K562 (cell line): ENCODE data around the gene EPHB2. TPM values are rescaled to one million over a fixed set of nuclear protein-coding genes. Genes with fewer than 3 reads are reported as not detected.

Source experiments
- CBFA2T3 ChIP-seq: fragments of 450-650 bp; IDR thresholded peaks from 2 replicates; pipeline ENCODE4 v1.6.1; 2017
- CBX8 ChIP-seq: fragments of 200-600 bp; sonication (generic); IDR thresholded peaks from 2 replicates; pipeline ENCODE4 v1.6.1; 2012; ENCODE audit warnings: borderline replicate concordance, mixed run types, low read depth, mild to moderate bottlenecking, moderate library complexity, mixed read lengths, low read length, control low read depth, inconsistent platforms; ENCODE audit not compliant: poor library complexity, severe bottlenecking; ENCODE audit errors: extremely low read depth
- DMBX1 ChIP-seq: fragments of 250-450 bp; sonication (Bioruptor Pico); IDR thresholded peaks from 2 replicates; pipeline ENCODE4 v1.8.0; 2022; ENCODE audit warnings: inconsistent platforms, mild to moderate bottlenecking, moderate library complexity, borderline replicate concordance
- E4F1 ChIP-seq: fragments of 250-450 bp; sonication (Bioruptor Pico); IDR thresholded peaks from 2 replicates; pipeline ENCODE4 v1.5.0; 2021; ENCODE audit warnings: mild to moderate bottlenecking, borderline replicate concordance
- ELF4 ChIP-seq: fragments of 450-650 bp; formaldehyde crosslinking; IDR thresholded peaks from 2 replicates; pipeline ENCODE4 v1.4.0; 2022; ENCODE audit warnings: missing genetic modification characterization
- ESRRB ChIP-seq: fragments of 250-450 bp; sonication (Bioruptor Pico); IDR thresholded peaks from 2 replicates; pipeline ENCODE4 v1.5.0; 2020; ENCODE audit warnings: mild to moderate bottlenecking, moderate library complexity, borderline replicate concordance
- MBD2 ChIP-seq: sonication (generic); IDR thresholded peaks from 2 replicates; pipeline ENCODE4 v1.6.1; 2016; ENCODE audit warnings: low read depth, borderline replicate concordance
- NFIC ChIP-seq: fragments of 450-650 bp; IDR thresholded peaks from 2 replicates; pipeline ENCODE4 v1.6.1; 2017; ENCODE audit warnings: mild to moderate bottlenecking, inconsistent platforms
- PRDM10 ChIP-seq: fragments of 450-650 bp; IDR thresholded peaks from 2 replicates; pipeline ENCODE4 v1.6.1; 2018; ENCODE audit not compliant: partially characterized antibody
- RBM25 ChIP-seq: fragments of 200-400 bp; formaldehyde crosslinking; IDR thresholded peaks from 2 replicates; pipeline ENCODE4 v1.6.1; 2018; ENCODE audit warnings: low read length, low read depth, moderate library complexity; ENCODE audit not compliant: severe bottlenecking
- RUNX1 ChIP-seq: sonication (generic); IDR thresholded peaks from 2 replicates; pipeline ENCODE4 v1.6.1; 2016; ENCODE audit warnings: antibody characterized with exemption, low read depth
- SIRT6 ChIP-seq: IDR thresholded peaks from one replicate; pipeline ENCODE4 v1.6.1; 2012; ENCODE audit warnings: low read depth, mild to moderate bottlenecking, control low read depth, inconsistent platforms, low read length, moderate library complexity
- SREBF1 ChIP-seq: fragments of 150-350 bp; IDR thresholded peaks from 2 replicates; pipeline ENCODE4 v1.6.1; 2014; ENCODE audit warnings: antibody characterized with exemption, low read depth, low read length, borderline replicate concordance
- SREBF2 ChIP-seq: sonication (generic); formaldehyde crosslinking; IDR thresholded peaks from 2 replicates; pipeline ENCODE4 v1.4.0; 2020; ENCODE audit warnings: mild to moderate bottlenecking, missing genetic modification reagents
- STAT6 ChIP-seq: sonication (generic); formaldehyde crosslinking; IDR thresholded peaks from 2 replicates; pipeline ENCODE4 v1.8.1; 2023; ENCODE audit warnings: mild to moderate bottlenecking, missing genetic modification reagents
- ZNF77 ChIP-seq: fragments of 250-450 bp; sonication (Bioruptor Pico); IDR thresholded peaks from 2 replicates; pipeline ENCODE4 v1.5.0; 2020
- polyA plus RNA-seq, 8 experiments: library from polyadenylated mRNA; depleted of rRNA in 4 of 8; stranded (reverse) in 5 of 8; unstranded in 3 of 8; fragments of >200 nt; fragmentation: Nextera tagmentation in 2 of 8; fragmentation: Illumina TruSeq in 1 of 8; extraction: Ambion mirVana in 2 of 8; extraction: Trizol in 1 of 8; gene quantifications; 2 replicates each; pipeline versions ENCODE4 v1.2.1 to v1.2.3, GENCODE V29; 2011 to 2014; ENCODE audit warnings: inconsistent platforms in 1 of 8, missing spikeins in 1 of 8
- total RNA-seq, 7 experiments: library from RNA; depleted of rRNA in 6 of 7; stranded (reverse); fragments of >200 nt in 6 of 7; fragmentation: Illumina TruSeq in 2 of 7; extraction: Trizol in 2 of 7; gene quantifications; 2 replicates each; pipeline versions ENCODE4 v1.2.1 to v1.2.3, GENCODE V29; 2011 to 2021; ENCODE audit warnings: low replicate concordance in 1 of 7
- TF ChIP-seq, protein P1 (sequence below): IDR thresholded peaks from 3 replicates; pipeline ENCODE4 v1.6.1; 2011; ENCODE audit warnings: borderline replicate concordance, mild to moderate bottlenecking; ENCODE audit not compliant: insufficient read length, insufficient read depth
- TF ChIP-seq, protein P2 (sequence below): fragments of 250-450 bp; sonication (Bioruptor Pico); IDR thresholded peaks from 2 replicates; pipeline ENCODE4 v1.4.0; 2020

EPHB2 gene
- total and polyA plus RNA-seq, 9 of the 15 experiments (the other 6 are each of a cell fraction or from before 2014, with no cell fraction given): not detected

DNA sequence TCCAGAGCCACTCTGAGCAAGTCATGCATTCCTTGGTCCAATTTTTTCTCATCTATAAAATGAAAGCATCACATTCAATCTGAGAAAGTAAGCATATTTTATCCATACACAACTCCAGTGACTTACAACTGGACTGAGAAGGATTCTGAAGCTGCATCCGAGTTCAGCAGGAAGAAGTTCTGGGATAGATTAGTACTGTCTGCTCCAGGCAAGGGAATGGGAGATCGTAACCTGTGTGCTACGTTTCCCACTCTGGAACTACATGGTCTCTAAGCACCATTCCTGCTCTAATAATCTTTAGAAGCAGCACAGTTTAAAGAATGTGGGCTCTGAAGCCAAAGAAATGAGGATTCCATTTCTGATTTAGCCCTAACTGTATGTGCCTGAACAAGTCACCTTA, 182.7 kb downstream of the EPHB2 start (continued):
- TF ChIP-seq PRDM10 (no peak), RUNX1 (no peak), CBX8 (no peak), SIRT6 (no peak), STAT6 (CRISPR knock-in tag) (no peak), ESRRB (CRISPR knock-in tag) (no peak), NFIC (no peak), MBD2 (no peak), E4F1 (no peak), SREBF2 (CRISPR knock-in tag) (no peak), CBFA2T3 (no peak), ELF4 (CRISPR knock-in tag) (no peak), DMBX1 (CRISPR knock-in tag) (no peak), RBM25 (peak; percentile 31), SREBF1 (no peak), ZNF77 (CRISPR knock-in tag) (no peak)
- TF ChIP-seq, protein P1, sequence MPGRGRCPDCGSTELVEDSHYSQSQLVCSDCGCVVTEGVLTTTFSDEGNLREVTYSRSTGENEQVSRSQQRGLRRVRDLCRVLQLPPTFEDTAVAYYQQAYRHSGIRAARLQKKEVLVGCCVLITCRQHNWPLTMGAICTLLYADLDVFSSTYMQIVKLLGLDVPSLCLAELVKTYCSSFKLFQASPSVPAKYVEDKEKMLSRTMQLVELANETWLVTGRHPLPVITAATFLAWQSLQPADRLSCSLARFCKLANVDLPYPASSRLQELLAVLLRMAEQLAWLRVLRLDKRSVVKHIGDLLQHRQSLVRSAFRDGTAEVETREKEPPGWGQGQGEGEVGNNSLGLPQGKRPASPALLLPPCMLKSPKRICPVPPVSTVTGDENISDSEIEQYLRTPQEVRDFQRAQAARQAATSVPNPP: no peak
- TF ChIP-seq, protein P2, sequence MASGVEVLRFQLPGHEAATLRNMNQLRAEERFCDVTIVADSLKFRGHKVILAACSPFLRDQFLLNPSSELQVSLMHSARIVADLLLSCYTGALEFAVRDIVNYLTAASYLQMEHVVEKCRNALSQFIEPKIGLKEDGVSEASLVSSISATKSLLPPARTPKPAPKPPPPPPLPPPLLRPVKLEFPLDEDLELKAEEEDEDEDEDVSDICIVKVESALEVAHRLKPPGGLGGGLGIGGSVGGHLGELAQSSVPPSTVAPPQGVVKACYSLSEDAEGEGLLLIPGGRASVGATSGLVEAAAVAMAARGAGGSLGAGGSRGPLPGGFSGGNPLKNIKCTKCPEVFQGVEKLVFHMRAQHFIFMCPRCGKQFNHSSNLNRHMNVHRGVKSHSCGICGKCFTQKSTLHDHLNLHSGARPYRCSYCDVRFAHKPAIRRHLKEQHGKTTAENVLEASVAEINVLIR (CRISPR knock-in tag): no peak
